Gastrocnemius medialis (tissue), 4 donors: ENCODE results near the gene OR2M5. TPM values are rescaled to one million over a fixed set of nuclear protein-coding genes. Genes with fewer than 3 reads are reported as not detected.

ENCODE experiments used
- ATAC-seq, 2 donors: fragments of 150-250 bp; one replicate each; pipeline ENCODE4 v1.9.1; 2016
- DNase-seq, 2 donors: peaks; one replicate each; pipeline ENCODE4 v3.0.0-alpha.2; 2019
- H3K27ac ChIP-seq, 4 donors: fragments of 200-600 bp; sonication (generic); 1 replicate in 1 of 4; 2 replicates in 3 of 4; pipeline ENCODE4 v1.5.1; 2016 to 2018; ENCODE audit warnings: mild to moderate bottlenecking in 2 of 4, moderate library complexity in 1 of 4
- H3K27me3 ChIP-seq, 3 donors: fragments of 200-600 bp; sonication (generic) in 2 of 3; 1 replicate in 1 of 3; 2 replicates in 2 of 3; pipeline versions ENCODE4 v1.5.1 to v1.6.0; 2016 to 2019; ENCODE audit warnings: mild to moderate bottlenecking in 1 of 3, moderate library complexity in 1 of 3
- H3K36me3 ChIP-seq, 2 donors: fragments of 200-600 bp; sonication (generic) in 1 of 2; one replicate each; pipeline ENCODE4 v1.5.1; 2017 to 2018
- H3K4me1 ChIP-seq, 2 donors: fragments of 200-600 bp; sonication (generic) in 1 of 2; one replicate each; pipeline ENCODE4 v1.5.1; 2016 to 2017; ENCODE audit warnings: mild to moderate bottlenecking in 2 of 2
- H3K4me3 ChIP-seq, 4 donors: fragments of 200-600 bp; sonication (generic) in 3 of 4; 1 replicate in 1 of 4; 2 replicates in 3 of 4; pipeline ENCODE4 v1.5.1; 2016 to 2019; ENCODE audit warnings: mild to moderate bottlenecking in 2 of 4
- H3K9me3 ChIP-seq, 3 donors: fragments of 200-600 bp; sonication (generic) in 2 of 3; 1 replicate in 1 of 3; 2 replicates in 2 of 3; pipeline ENCODE4 v1.5.1; 2016 to 2019
- POLR2A ChIP-seq, 2 donors: fragments of 450-650 bp; IDR thresholded peaks; one replicate each; pipeline ENCODE4 v1.6.1; 2017; ENCODE audit warnings: antibody characterized with exemption in 2 of 2, mild to moderate bottlenecking in 2 of 2, moderate library complexity in 2 of 2
- in situ Hi-C, 4 donors: fragments of 200-750 bp; cut with MboI; loops; one replicate each; pipeline versions ENCODE4 v1.15.0 to v1.8.0; 2017; ENCODE audit warnings: low sequenced_read_pairs in 4 of 4
- intact Hi-C: fragments of 100-400 bp; cut with DNase I; formaldehyde crosslinking; loops from one replicate; pipeline ENCODE4 v1.15.1; 2023; ENCODE audit warnings: low total_unique reads
- total RNA-seq, 4 donors: library from RNA; depleted of rRNA; stranded (reverse); fragments of >200 nt; gene quantifications; one replicate each; pipeline versions ENCODE4 v1.1.0 to v1.2.3, GENCODE V29; 2016
- TF ChIP-seq, protein P1 (sequence below), 5 experiments: fragments of 450-650 bp in 3 of 5; fragments of 200-600 bp in 2 of 5; sonication (generic) in 2 of 5; IDR thresholded peaks in 4 of 5; conservative IDR thresholded peaks in 1 of 5; 1 replicate in 4 of 5; 2 replicates in 1 of 5; pipeline ENCODE4 v1.5.1; 2016 to 2019; ENCODE audit warnings: antibody characterized with exemption in 5 of 5, mild to moderate bottlenecking in 3 of 5, moderate library complexity in 3 of 5

The OR2M5 gene, protein sequence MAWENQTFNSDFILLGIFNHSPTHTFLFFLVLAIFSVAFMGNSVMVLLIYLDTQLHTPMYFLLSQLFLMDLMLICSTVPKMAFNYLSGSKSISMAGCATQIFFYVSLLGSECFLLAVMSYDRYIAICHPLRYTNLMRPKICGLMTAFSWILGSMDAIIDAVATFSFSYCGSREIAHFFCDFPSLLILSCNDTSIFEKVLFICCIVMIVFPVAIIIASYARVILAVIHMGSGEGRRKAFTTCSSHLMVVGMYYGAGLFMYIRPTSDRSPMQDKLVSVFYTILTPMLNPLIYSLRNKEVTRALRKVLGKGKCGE
- total RNA-seq = not detected

DNA sequence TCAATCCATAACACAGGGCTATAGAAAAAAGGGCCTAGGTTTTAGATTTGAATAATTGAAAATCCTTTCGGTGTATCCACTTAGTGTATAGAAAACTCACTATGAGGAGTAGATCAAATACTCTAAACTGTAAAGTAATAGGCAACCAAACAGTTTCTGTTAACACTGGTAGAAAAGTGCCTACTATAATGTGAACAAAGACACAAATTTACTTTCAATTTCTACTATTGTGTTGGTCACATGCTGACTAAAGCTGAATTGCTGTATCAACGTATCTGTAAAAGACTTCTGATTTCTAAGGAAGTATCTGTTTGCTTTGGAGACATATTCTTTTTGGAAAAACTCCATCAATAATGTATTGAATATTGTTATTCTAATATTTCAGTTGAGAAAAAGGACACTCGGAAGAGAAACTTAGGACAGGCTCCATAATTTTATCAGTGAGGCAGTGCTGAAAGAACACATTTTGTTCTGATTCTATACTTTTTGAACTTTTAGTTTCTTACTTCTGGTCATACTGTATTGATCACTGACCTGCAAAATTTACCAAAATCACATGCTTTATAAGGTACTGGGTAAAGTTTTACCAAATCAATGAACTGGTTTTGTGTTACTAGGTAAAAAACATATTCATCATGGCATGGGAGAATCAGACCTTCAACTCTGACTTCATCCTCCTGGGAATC is at the start of gene OR2M5:
Gene OR2M5 (plus strand): TSS at position 636 of the 686 bp plus-strand sequence. CDS start 0 bp downstream, at position 636.
- ATAC-seq = no peak
- TF ChIP-seq, protein P1, sequence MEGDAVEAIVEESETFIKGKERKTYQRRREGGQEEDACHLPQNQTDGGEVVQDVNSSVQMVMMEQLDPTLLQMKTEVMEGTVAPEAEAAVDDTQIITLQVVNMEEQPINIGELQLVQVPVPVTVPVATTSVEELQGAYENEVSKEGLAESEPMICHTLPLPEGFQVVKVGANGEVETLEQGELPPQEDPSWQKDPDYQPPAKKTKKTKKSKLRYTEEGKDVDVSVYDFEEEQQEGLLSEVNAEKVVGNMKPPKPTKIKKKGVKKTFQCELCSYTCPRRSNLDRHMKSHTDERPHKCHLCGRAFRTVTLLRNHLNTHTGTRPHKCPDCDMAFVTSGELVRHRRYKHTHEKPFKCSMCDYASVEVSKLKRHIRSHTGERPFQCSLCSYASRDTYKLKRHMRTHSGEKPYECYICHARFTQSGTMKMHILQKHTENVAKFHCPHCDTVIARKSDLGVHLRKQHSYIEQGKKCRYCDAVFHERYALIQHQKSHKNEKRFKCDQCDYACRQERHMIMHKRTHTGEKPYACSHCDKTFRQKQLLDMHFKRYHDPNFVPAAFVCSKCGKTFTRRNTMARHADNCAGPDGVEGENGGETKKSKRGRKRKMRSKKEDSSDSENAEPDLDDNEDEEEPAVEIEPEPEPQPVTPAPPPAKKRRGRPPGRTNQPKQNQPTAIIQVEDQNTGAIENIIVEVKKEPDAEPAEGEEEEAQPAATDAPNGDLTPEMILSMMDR (IDR thresholded peaks at IDR 0.05 in 4 of 5, conservative IDR thresholded peaks at IDR 0.05 in 1 of 5) = no peak
- no peak for TF ChIP-seq POLR2A (IDR thresholded peaks at IDR 0.05)
- H3K27me3 ChIP-seq = no peaks in the 10 kb centered on the region
- in situ Hi-C loops (no loop called here), intact Hi-C loops (no loop called here)
- H3K4me1 ChIP-seq = no peaks in the 10 kb centered on the region
- peaks cover 0 to 2% (median 0%) of the 10 kb centered on the region in 3 donors for H3K9me3 ChIP-seq
- no peaks in the 10 kb centered on the region for H3K36me3 ChIP-seq
- no peak within 1 kb of the TSS for H3K27ac ChIP-seq
- DNase-seq = no peak
- no peak within 1 kb of the TSS for H3K4me3 ChIP-seq

GRCh38 chr1:248098529-248098928 is 46.4 kb upstream of the OR2M5 start:
- Histone ChIP-seq H3K36me3 (no peaks in the 10 kb centered on the region), H3K4me1 (no peaks in the 10 kb centered on the region), H3K27ac (no peak overlapping the region), H3K27me3 (no peaks in the 10 kb centered on the region), H3K4me3 (no peak overlapping the region), H3K9me3 (no peaks in the 10 kb centered on the region)
- in situ Hi-C loops (no loop called here), intact Hi-C loops (no loop called here)
- DNase-seq (no peak), ATAC-seq (no peak)
- no peak for TF ChIP-seq POLR2A (IDR thresholded peaks at IDR 0.05)
- TF ChIP-seq, protein P1 (IDR thresholded peaks at IDR 0.05 in 4 of 5, conservative IDR thresholded peaks at IDR 0.05 in 1 of 5) = no peak

DNA sequence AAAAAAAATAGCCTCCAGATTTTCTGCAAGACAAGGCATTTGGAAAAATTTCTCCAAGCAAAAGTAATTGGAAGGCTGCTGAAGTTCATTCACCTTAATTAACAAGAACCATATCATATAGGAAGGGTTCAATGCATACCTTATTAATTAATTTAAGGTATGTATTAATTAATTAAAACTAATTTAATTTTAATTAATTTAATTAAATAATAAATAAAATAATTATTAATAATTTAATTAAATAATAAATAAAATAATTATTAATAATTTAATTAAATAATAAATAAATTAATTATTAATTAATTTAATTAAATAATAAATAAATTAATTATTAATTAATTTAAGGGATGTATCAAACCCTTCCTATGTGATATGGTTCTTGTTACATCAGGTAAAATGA is 42.1 kb upstream of the OR2M5 start:
- in situ Hi-C loops = no loop called here
- no peak for TF ChIP-seq POLR2A (IDR thresholded peaks at IDR 0.05)
- TF ChIP-seq, protein P1 (IDR thresholded peaks at IDR 0.05 in 4 of 5, conservative IDR thresholded peaks at IDR 0.05 in 1 of 5) = no peak
- no peak overlapping the region for H3K4me3 ChIP-seq
- H3K36me3 ChIP-seq = no peaks in the 10 kb centered on the region
- no peak for DNase-seq
- intact Hi-C loops = no loop called here
- no peak overlapping the region for H3K27ac ChIP-seq
- ATAC-seq = no peak
- H3K9me3 ChIP-seq = no peaks in the 10 kb centered on the region
- no peaks in the 10 kb centered on the region for H3K27me3 ChIP-seq
- H3K4me1 ChIP-seq = no peaks in the 10 kb centered on the region

- Histone ChIP-seq H3K4me1 (no peaks in the 10 kb centered on the region), H3K4me3 (no peak overlapping the region), H3K27ac (no peak overlapping the region), H3K27me3 (no peaks in the 10 kb centered on the region), H3K36me3 (no peaks in the 10 kb centered on the region), H3K9me3 (no peaks in the 10 kb centered on the region)
- DNase-seq = no peak
- intact Hi-C loops = no loop called here
- in situ Hi-C loops = no loop called here
- TF ChIP-seq POLR2A (IDR thresholded peaks at IDR 0.05) = no peak
- no peak for ATAC-seq
Measured at GRCh38 chr1:248111157-248111556, 33.8 kb upstream of the OR2M5 start.

DNA sequence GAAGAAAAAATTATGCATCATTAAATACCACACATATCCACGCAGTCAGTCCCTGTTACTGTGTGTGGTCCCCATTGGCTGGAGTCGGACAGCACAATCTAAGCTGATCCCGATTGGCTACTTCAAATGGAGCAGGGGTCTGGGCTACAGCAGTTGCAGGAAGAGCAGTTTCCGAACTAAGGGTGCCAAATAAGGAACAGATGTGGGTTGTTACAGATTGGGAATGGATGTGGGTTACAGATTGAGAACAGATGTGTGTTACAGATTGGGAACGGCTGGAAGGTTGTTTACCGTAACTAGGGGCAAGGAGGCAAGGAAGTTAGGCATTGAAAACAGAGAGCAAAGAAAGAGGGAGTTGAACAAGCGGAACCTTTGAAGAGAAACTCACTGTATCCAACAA is 30.1 kb upstream of the OR2M5 start:
- intact Hi-C loops (no loop called here), in situ Hi-C loops (no loop called here)
- no peaks in the 10 kb centered on the region for H3K27me3 ChIP-seq
- TF ChIP-seq POLR2A (IDR thresholded peaks at IDR 0.05) = no peak
- TF ChIP-seq, protein P1 (IDR thresholded peaks at IDR 0.05 in 4 of 5, conservative IDR thresholded peaks at IDR 0.05 in 1 of 5) = no peak
- no peak for DNase-seq
- no peak for ATAC-seq
- no peaks in the 10 kb centered on the region for H3K4me1 ChIP-seq
- no peak overlapping the region for H3K4me3 ChIP-seq
- H3K9me3 ChIP-seq = no peaks in the 10 kb centered on the region
- H3K27ac ChIP-seq = no peak overlapping the region
- H3K36me3 ChIP-seq = no peaks in the 10 kb centered on the region
